ENCODE results near the gene PTTG1.

DNA sequence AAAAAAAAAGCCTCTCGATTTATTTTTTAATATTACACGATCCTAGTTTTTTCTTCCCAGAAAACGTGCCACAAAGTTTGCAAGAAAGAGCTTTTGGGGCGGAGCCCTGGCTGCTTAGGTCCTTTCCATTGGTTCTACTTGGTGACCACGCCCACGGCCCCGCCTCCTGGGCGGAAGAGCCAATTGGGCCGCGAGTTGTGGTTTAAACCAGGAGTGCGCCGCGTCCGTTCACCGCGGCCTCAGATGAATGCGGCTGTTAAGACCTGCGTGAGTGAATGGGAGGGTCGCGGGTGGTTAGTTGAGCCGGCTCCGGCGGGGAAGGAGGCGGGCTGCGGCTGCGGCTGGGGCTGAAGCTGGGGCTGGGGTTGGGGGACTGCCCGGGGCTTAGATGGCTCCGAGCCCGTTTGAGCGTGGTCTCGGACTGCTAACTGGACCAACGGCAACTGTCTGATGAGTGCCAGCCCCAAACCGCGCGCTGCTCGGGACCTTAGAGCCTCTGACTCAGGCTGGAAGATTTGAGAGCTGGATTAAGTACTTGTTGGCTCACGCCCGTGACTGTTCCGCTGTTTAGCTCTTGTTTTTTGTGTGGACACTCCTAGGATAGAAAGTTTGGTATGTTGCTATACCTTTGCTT is at the start of gene PTTG1:
- TF ChIP-seq, protein P1, sequence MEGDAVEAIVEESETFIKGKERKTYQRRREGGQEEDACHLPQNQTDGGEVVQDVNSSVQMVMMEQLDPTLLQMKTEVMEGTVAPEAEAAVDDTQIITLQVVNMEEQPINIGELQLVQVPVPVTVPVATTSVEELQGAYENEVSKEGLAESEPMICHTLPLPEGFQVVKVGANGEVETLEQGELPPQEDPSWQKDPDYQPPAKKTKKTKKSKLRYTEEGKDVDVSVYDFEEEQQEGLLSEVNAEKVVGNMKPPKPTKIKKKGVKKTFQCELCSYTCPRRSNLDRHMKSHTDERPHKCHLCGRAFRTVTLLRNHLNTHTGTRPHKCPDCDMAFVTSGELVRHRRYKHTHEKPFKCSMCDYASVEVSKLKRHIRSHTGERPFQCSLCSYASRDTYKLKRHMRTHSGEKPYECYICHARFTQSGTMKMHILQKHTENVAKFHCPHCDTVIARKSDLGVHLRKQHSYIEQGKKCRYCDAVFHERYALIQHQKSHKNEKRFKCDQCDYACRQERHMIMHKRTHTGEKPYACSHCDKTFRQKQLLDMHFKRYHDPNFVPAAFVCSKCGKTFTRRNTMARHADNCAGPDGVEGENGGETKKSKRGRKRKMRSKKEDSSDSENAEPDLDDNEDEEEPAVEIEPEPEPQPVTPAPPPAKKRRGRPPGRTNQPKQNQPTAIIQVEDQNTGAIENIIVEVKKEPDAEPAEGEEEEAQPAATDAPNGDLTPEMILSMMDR (conservative IDR thresholded peaks at IDR 0.05 in 1 of 2, IDR thresholded peaks at IDR 0.05 in 1 of 2; ENCODE audit: extremely low read depth in 1 of 2, insufficient read depth in 1 of 2, low read depth in 1 of 2, low read length in 2 of 2), result no peak
- no peak for TF ChIP-seq EZH2 (IDR thresholded peaks at IDR 0.05; ENCODE audit: borderline replicate concordance, low read length)
